Erythroblast (primary cell): ENCODE results near the gene HNRNPH3.

Source experiments
- GATA1 ChIP-seq: IDR thresholded peaks from 2 replicates; pipeline ENCODE4 v1.6.1; 2011; ENCODE audit warnings: low read depth, mild to moderate bottlenecking, control low read depth, low read length, moderate library complexity
- POLR2A ChIP-seq: IDR thresholded peaks from 2 replicates; pipeline ENCODE4 v1.6.1; 2011; ENCODE audit warnings: mild to moderate bottlenecking, low read length

- TF ChIP-seq POLR2A (no peak), GATA1 (no peak)
Measured at GRCh38 chr10:68302503-68302823, 29.4 kb upstream of the HNRNPH3 start.
